Neuron (in vitro differentiated cells): ENCODE results near the gene TANC1.

Source experiments
- H2AFZ ChIP-seq: one replicate; pipeline ENCODE4 v1.6.1; 2013; ENCODE audit warnings: low read depth, mild to moderate bottlenecking, inconsistent platforms, low read length, moderate library complexity
- H3K27me3 ChIP-seq: one replicate; pipeline ENCODE4 v1.6.1; 2013; ENCODE audit warnings: low read length; ENCODE audit not compliant: insufficient read depth
- H3K36me3 ChIP-seq: one replicate; pipeline ENCODE4 v1.6.1; 2013; ENCODE audit warnings: low read length; ENCODE audit not compliant: insufficient read depth
- H3K4me1 ChIP-seq: one replicate; pipeline ENCODE4 v1.6.1; 2013; ENCODE audit warnings: low read length; ENCODE audit not compliant: insufficient read depth
- H3K4me3 ChIP-seq: 2 replicates; pipeline ENCODE4 v1.5.1; 2013; ENCODE audit warnings: mild to moderate bottlenecking, low read length, moderate library complexity
- H3K9me3 ChIP-seq: one replicate; pipeline ENCODE4 v1.6.1; 2013; ENCODE audit warnings: low read length

The TANC1 gene

DNA sequence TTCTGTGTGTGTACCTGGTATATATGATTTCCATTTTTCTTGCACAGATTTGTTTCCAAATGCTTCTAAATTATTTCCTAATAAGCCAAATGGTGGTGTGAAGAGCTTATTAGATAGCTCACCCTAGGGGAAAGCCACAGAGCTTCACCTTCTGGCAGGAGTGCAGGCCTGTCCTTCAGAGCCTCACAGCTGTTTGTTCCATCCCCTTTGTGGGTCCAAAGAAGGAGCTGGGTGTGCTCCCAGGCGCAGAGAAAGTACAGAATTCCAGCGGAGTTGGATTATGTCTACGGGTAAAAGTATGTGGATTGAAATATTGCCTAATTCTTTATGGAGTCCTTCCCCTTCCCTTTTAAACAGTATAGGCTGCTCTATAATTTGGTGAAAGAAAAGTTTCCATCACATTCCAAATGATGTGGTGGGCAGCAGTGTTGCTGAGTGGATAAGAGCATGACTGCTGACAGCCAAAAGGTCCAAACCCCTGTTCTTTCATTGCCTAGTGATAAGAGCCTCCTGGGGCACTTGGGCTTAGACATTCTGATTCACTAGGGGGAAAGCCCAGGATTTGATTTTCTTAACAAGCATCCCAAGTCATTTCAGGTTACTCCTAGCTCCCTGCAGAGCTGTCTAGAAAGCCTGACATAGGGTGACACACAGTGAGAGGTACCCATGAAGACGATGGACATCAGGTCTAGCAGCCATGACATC is 231.5 kb downstream of the TANC1 start:
- H3K27me3 ChIP-seq: no peaks in the 10 kb centered on the region
- no peak overlapping the region for H3K4me3 ChIP-seq
- peaks cover 27% of the 10 kb centered on the region for H3K4me1 ChIP-seq
- no peak overlapping the region for H2AFZ ChIP-seq
- H3K36me3 ChIP-seq: peaks cover 13% of the 10 kb centered on the region
- H3K9me3 ChIP-seq: no peaks in the 10 kb centered on the region

DNA sequence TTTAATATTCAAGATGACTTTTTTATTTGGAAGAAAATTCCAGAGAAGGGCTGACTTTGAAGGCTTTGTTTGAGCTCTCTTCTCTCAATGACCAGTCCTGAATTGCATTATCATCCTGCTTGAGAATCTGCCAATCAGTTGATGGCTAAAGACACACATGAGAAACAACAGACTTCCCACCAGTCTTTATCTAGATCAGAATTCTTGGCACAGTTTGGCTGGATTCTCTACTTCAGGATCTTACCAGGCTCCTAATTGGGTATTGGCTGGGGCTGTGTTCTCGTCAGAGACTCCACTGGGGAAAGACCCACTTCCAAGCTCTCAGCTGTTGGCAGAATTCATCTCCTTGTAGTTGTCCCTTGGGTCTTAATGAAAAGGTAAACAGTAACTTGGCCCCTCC is 232.1 kb downstream of the TANC1 start:
- peaks cover 27% of the 10 kb centered on the region for H3K4me1 ChIP-seq
- H2AFZ ChIP-seq: no peak overlapping the region
- no peaks in the 10 kb centered on the region for H3K27me3 ChIP-seq
- peaks cover 13% of the 10 kb centered on the region for H3K36me3 ChIP-seq
- H3K9me3 ChIP-seq: no peaks in the 10 kb centered on the region
- H3K4me3 ChIP-seq: no peak overlapping the region

DNA sequence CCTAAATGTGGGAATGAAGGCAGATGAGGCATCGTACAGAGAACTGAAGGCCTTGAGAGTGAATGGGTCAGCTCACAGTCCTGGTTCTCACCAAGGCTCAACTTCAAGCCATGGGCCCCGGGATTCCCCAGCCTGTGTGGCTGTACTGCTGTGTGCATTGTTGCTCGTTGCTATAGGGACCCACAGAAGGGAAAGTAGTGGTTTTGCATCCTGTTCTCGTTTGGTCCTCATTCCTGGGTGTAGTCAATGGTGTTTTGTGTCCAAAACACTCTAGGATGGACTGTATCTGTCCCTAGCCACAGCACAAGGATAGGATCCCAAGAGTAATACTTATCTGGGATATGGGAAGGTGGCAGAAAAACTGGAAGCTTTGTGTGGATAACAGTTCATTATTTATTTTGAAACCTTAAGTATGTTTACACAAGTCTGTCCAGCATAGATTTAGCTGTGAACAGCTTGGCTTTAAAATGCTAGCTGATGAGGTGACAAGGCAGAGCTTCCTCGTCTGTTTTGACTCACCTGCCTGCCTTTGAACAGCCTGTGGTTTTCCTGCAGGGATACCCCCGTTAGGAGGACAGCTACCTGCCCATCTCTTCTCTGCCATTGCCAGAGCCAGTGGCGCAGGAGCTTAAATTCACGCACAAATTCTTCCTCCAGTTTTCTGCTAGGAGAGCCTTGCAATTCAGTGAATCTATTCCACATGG is 233.1 kb downstream of the TANC1 start:
- Histone ChIP-seq H3K36me3 (peaks cover 8% of the 10 kb centered on the region), H3K4me1 (peaks cover 27% of the 10 kb centered on the region), H2AFZ (no peak overlapping the region), H3K4me3 (no peak overlapping the region), H3K27me3 (no peaks in the 10 kb centered on the region), H3K9me3 (no peaks in the 10 kb centered on the region)

DNA sequence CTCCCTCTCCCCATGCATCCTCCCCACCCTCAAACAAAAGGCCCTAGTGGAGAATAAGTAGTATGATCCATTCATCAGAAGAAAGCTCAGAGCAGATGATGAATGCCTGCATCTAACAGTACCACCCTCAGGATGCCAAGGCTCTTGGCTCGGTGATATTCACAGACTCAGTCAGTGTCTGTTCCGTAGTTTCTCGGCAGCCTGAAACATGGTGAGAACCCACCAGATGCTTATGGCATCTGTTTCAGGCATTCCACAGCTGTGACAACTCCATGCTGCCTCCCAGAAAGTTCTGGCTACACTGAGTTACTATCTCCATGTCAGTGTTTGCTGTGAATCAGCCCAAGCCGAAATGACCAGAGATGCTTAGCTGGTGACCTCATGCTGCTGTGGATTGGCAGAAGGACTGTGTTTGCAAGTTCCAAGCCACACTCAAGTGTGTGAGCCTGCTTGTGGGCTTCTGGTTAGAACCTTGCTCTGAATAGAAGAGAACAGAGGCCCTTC is 234.2 kb downstream of the TANC1 start:
- Histone ChIP-seq H3K36me3 (peaks cover 8% of the 10 kb centered on the region), H2AFZ (no peak overlapping the region), H3K4me1 (peaks cover 27% of the 10 kb centered on the region), H3K4me3 (no peak overlapping the region), H3K9me3 (no peaks in the 10 kb centered on the region), H3K27me3 (no peaks in the 10 kb centered on the region)

DNA sequence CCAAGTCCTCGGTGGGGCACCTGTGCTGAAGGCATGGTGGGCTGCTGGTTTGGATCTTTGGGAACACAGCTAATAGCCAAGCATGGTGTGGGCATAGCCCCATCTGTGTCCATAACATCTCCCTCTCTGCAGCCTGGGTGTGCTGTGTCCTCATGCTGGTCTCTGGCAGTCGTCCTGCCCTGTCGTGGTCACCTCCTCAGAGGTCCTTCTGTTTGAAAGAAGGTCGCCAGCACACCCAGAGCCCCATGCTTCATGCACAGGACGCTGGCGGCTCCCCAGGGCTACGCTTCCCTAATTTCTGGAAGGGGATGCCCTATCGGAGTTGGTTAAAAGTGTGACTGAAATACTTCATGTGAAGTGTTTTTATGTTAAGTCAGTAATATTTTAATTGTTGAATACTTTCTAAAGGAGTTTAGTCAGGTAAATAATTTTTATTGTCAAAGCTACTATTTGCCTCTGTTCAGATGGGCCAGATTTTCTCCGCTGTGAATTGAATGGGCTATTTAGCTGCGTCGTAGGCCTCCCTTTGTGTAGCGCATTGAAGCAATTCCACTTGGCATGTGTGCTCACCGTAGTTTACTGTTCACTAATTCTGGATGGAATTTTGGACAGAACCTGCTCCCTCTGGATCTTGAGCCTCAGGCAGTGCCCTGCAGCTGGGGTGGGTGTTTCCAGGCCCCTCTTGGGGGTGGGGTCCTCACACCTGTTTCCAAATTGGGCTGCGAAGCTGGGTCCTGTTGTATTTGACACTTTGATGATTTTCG is 236.1 kb downstream of the TANC1 start:
- Histone ChIP-seq H3K36me3 (peaks cover 5% of the 10 kb centered on the region), H3K9me3 (no peaks in the 10 kb centered on the region), H3K4me3 (no peak overlapping the region), H2AFZ (no peak overlapping the region), H3K27me3 (no peaks in the 10 kb centered on the region), H3K4me1 (peaks cover 35% of the 10 kb centered on the region)

DNA sequence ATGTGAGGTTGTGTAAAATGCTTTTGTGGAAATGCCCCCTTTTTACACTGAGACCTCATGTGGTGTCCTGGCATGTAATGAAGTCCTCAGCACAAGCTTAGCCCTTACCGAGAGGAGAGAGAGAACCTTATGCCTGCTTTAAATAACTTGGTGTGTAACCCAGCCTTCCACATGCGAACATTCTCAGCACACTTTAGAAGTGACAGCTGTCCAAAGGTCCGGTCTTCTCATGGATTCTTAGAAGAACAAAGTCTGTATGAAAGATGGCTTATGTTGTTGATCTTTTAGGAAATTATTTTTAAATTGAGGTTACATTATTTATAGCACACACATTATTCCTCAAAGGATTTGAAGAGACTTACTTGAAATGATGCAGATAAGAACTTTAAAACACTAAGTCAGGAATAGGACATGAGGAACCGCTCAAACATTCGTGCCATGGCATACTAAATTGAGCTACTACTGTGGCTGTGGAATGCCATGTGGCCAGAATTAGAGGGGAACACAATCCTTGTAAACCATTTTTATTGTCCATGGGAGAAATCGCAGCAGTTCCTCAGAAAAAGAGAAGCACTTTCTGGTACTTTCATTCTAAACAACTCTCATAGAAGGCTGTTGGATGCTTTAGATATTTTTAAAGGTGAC is 238.4 kb downstream of the TANC1 start:
- peaks cover 5% of the 10 kb centered on the region for H3K36me3 ChIP-seq
- no peaks in the 10 kb centered on the region for H3K9me3 ChIP-seq
- no peak overlapping the region for H3K4me3 ChIP-seq
- peaks cover 36% of the 10 kb centered on the region for H3K4me1 ChIP-seq
- no peaks in the 10 kb centered on the region for H3K27me3 ChIP-seq
- H2AFZ ChIP-seq: no peak overlapping the region

DNA sequence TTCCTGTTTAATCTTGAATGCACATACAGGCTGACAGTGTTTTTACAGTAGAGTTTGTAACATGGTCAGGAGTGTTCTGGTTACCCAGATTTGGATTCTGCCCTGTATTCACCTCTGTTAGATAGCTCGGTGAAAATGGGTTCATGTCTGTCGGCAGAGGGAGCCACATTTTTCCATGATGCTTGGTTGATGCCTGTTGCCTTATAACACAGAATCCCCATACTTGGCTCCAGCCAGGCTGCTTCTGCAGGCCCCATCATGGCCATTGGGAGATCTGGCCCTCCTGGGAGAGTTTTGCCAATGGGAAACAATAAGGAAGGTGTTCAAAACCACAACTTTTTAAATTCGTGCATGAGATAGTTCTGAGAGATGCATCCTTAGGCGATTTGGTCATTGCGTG is 240.0 kb downstream of the TANC1 start:
- Histone ChIP-seq H3K9me3 (no peaks in the 10 kb centered on the region), H3K36me3 (peaks cover 2% of the 10 kb centered on the region), H3K4me1 (peaks cover 38% of the 10 kb centered on the region), H3K27me3 (no peaks in the 10 kb centered on the region), H3K4me3 (no peak overlapping the region), H2AFZ (no peak overlapping the region)

DNA sequence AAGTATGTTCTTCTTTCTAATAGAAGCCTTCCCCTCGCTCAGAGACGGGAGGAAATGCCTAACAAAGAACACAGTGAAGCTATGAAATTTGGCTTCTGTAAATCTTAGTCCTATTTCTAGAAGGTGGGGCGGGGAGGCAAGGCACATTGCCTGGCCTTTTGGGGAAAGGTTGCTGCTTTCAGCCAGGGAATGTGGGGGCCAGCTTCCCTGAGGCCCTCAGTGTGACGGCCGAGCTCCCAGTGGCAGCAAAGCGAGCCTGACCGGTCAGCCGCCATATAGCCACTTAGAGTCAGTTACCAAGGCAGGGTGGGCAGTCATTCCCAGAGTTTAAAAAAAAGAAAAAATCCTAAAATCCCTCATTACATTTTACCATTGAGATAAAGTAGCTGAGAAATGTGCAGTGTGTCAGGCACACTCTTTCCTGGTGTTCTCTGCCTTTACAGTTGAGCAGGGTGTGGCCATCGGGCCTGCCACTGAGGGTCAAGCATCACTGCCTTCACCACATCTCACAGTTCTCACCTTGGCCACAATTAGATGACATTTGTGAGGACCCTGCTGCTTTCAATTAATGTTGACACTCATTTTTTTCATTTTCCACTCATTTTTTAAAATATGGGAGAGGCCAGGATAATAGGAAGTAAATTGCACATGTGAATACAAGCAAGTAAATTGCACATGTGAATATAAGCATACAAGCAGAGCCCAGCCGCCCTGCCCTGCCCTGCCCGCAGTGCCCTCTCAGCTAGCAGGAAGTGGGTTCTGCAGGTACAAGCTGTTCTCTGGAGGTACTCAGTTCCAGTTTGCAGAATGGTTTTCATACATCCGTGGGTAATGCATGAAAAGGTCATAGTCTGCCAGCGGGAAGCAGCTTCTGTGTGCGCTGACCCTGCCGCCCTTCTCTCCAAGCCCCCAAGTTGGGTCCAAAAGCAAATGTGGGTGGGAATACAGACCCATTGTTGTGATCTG is 241.2 kb downstream of the TANC1 start:
- Histone ChIP-seq H3K36me3 (peaks cover 2% of the 10 kb centered on the region), H2AFZ (no peak overlapping the region), H3K4me1 (peaks cover 38% of the 10 kb centered on the region)

DNA sequence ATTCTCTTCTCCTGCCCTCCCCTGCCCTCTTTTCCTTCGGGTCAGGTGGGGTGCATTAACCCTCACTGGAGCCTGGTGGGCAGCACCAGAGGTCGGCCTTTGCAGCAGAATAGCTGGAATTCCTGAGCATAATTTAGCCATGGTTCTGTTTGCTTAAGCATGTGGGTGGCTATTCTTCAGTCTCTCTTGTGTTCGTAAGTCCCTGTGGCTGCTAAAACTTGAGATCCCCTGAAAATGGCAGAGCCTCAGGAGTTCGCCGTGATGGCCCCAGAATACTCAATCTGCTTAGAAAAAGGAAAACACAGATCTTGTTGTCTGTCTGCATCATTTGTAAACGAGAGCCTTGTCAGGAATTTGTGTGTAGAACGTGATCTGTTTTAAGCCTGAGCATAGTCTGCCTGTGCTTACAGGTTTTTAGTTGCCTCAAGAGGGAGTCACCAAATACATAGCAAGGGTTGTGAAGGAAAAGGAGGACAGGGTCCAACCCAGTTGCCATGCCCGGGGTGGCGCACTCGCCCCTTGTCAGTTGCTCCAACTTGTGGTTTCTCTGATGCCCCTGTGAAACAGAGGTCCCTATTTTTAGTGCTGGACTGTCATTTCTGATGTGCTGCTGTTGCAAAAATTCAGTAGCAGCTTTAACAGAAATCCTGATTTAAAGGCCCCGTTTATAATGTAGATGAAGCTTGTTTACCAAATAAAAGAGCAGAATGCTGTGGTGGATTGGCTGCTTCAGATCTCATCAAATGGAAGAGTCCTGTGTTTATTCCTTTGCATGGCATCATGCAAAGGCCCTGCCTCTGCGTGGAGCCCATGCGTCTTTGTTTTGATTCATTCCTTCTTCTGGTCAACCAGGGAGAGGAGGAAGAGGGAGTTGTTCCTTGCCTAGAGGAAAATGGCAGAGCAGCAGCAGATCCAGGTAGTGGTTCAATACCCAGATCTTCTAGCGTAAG is 243.3 kb downstream of the TANC1 start:
- peaks cover 11% of the 10 kb centered on the region for H3K36me3 ChIP-seq
- peaks cover 38% of the 10 kb centered on the region for H3K4me1 ChIP-seq
- peaks cover 6% of the 10 kb centered on the region for H3K9me3 ChIP-seq
- H3K27me3 ChIP-seq: no peaks in the 10 kb centered on the region
- H2AFZ ChIP-seq: no peak overlapping the region
- H3K4me3 ChIP-seq: no peak overlapping the region

More for the DNA sequence above, 241.2 kb downstream of the TANC1 start:
- H3K9me3 ChIP-seq: no peaks in the 10 kb centered on the region
- H3K27me3 ChIP-seq: no peaks in the 10 kb centered on the region
- H3K4me3 ChIP-seq: no peak overlapping the region

DNA sequence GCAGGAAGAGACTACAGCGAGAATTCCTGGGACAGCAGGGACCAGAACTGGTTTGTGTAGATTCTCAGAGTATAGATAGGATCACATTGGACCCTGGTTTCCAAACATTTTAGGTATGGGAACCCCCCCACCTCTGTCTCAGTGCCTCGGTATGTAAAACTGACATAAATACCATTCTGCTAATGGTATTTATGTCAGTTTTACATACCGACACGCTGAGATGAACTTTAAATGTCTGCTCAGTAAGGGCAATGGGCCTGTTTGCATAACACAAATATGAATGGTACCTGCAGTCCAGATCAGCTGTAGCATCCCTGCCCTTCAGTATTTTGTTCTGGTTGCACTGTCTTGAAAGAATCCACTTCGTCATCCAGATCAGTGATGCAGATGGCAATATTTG is 244.9 kb downstream of the TANC1 start:
- peaks cover 6% of the 10 kb centered on the region for H3K9me3 ChIP-seq
- H3K27me3 ChIP-seq: no peaks in the 10 kb centered on the region
- no peak overlapping the region for H3K4me3 ChIP-seq
- peaks cover 38% of the 10 kb centered on the region for H3K4me1 ChIP-seq
- H3K36me3 ChIP-seq: peaks cover 21% of the 10 kb centered on the region
- H2AFZ ChIP-seq: no peak overlapping the region

DNA sequence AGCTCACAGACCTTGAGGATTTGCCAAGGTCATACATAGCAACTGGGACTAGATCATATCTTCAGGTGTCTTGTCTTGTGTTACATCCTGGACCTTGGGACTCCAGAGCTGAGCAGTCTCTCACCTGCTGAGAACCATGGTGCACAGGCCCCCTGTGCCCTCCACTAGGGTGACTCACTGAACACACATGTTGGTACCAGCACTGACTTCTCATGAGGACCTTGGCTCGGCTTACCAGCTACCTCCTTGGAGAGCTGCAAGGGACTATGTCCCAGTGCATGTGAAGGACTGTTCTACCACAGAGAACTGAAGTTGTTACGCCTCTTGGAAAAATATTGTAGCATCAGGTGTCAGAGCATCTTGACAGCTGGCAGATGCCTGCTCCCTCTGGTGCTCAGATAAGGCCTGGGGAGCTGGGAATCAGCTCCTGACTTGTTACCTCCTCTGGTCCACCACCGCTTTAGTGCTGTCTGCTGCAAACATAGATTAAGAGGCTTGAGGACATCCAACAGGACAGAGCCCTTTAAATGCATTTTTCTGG is 246.0 kb downstream of the TANC1 start:
- Histone ChIP-seq H3K36me3 (peaks cover 30% of the 10 kb centered on the region), H2AFZ (no peak overlapping the region), H3K4me3 (no peak overlapping the region), H3K9me3 (peaks cover 6% of the 10 kb centered on the region), H3K4me1 (peaks cover 31% of the 10 kb centered on the region), H3K27me3 (no peaks in the 10 kb centered on the region)
